ENCODE results near the gene KRTAP12-3.
"Not testable (repeated sequence)": the region's sequence is repeated elsewhere in the genome, so short reads cannot be mapped to it uniquely, and the experiment has no call there.

KRTAP12-3 gene

GRCh38 chr21:44644878-44645277 lies 12.9 kb upstream of the KRTAP12-3 start:
- Histone ChIP-seq H3K4me1 (ENCODE audit: insufficient read depth, low read length, severe bottlenecking) (no peaks in the 10 kb centered on the region), H3K4me3 (ENCODE audit: low read depth, low read length, poor library complexity, severe bottlenecking) (no peak overlapping the region), H3K9me2 (ENCODE audit: low read depth, low read length) (no peaks in the 10 kb centered on the region), H3F3A (ENCODE audit: insufficient read depth, low read length) (no peaks in the 10 kb centered on the region), H3K9me3 (ENCODE audit: low read length) (peaks cover 8% of the 10 kb centered on the region), H2AFZ (ENCODE audit: low read length) (no peak overlapping the region), H3K79me2 (ENCODE audit: insufficient read depth, low read length) (no peaks in the 10 kb centered on the region), H3K36me3 (ENCODE audit: insufficient read depth, low read length) (no peaks in the 10 kb centered on the region), H4K20me1 (ENCODE audit: insufficient read depth, low read length) (no peaks in the 10 kb centered on the region), H3K27me3 (ENCODE audit: insufficient read depth, low read length) (no peaks in the 10 kb centered on the region), H3K9ac (ENCODE audit: low read length) (no peak overlapping the region), H3K4me2 (ENCODE audit: low read length) (no peak overlapping the region), H3K27ac (ENCODE audit: low read depth, low read length, poor library complexity, severe bottlenecking) (no peak overlapping the region)
- TF ChIP-seq CTCF (IDR thresholded peaks at IDR 0.05; ENCODE audit: low read length) (no peak), EZH2 (IDR thresholded peaks at IDR 0.05; ENCODE audit: borderline replicate concordance, low read length) (no peak)

GRCh38 chr21:44646366-44647221 lies 11.1 kb upstream of the KRTAP12-3 start, which contains the start of gene KRTAP10-11:
Gene KRTAP10-11, plus strand, starts transcription at chr21:44646414. Its CDS starts 45 bp downstream, at chr21:44646459.
- H3K27ac ChIP-seq (ENCODE audit: low read depth, low read length, poor library complexity, severe bottlenecking); H3K9me3 ChIP-seq (ENCODE audit: low read length); H3K9me2 ChIP-seq (ENCODE audit: low read depth, low read length); H3K27me3 ChIP-seq (ENCODE audit: insufficient read depth, low read length); H3K4me3 ChIP-seq (ENCODE audit: low read depth, low read length, poor library complexity, severe bottlenecking); H3K36me3 ChIP-seq (ENCODE audit: insufficient read depth, low read length); H3K9ac ChIP-seq (ENCODE audit: low read length); H4K20me1 ChIP-seq (ENCODE audit: insufficient read depth, low read length); H2AFZ ChIP-seq (ENCODE audit: low read length); H3K4me2 ChIP-seq (ENCODE audit: low read length); H3K79me2 ChIP-seq (ENCODE audit: insufficient read depth, low read length); H3F3A ChIP-seq (ENCODE audit: insufficient read depth, low read length); H3K4me1 ChIP-seq (ENCODE audit: insufficient read depth, low read length, severe bottlenecking): not testable (repeated sequence)

GRCh38 chr21:44647222-44647552 lies 10.5 kb upstream of the KRTAP12-3 start:
- Histone ChIP-seq H3K27me3 (ENCODE audit: insufficient read depth, low read length) (no peaks in the 10 kb centered on the region), H2AFZ (ENCODE audit: low read length) (no peak overlapping the region), H3K4me2 (ENCODE audit: low read length) (no peak overlapping the region), H3K27ac (ENCODE audit: low read depth, low read length, poor library complexity, severe bottlenecking) (no peak overlapping the region), H3K9me3 (ENCODE audit: low read length) (peaks cover 8% of the 10 kb centered on the region), H3K36me3 (ENCODE audit: insufficient read depth, low read length) (no peaks in the 10 kb centered on the region), H3K4me1 (ENCODE audit: insufficient read depth, low read length, severe bottlenecking) (no peaks in the 10 kb centered on the region), H4K20me1 (ENCODE audit: insufficient read depth, low read length) (no peaks in the 10 kb centered on the region), H3K9me2 (ENCODE audit: low read depth, low read length) (no peaks in the 10 kb centered on the region), H3K4me3 (ENCODE audit: low read depth, low read length, poor library complexity, severe bottlenecking) (no peak overlapping the region), H3K9ac (ENCODE audit: low read length) (no peak overlapping the region), H3K79me2 (ENCODE audit: insufficient read depth, low read length) (no peaks in the 10 kb centered on the region), H3F3A (ENCODE audit: insufficient read depth, low read length) (no peaks in the 10 kb centered on the region)
- TF ChIP-seq CTCF (IDR thresholded peaks at IDR 0.05; ENCODE audit: low read length) (no peak), EZH2 (IDR thresholded peaks at IDR 0.05; ENCODE audit: borderline replicate concordance, low read length) (no peak)
